Neural cell (in vitro differentiated cells): ENCODE measurements around the gene SRCIN1. TPM values are rescaled to one million over a fixed set of nuclear protein-coding genes. Genes with fewer than 3 reads are reported as not detected.

Source experiments
- H2AFZ ChIP-seq: fragments of 200-600, 300-800 bp; sonication (generic), shearing (Covaris generic); 2 replicates; pipeline ENCODE4 v1.6.0; 2014; ENCODE audit warnings: low read depth, mild to moderate bottlenecking, antibody characterized with exemption, low read length, moderate library complexity
- H3F3A ChIP-seq: fragments of 200-600 bp; shearing (Covaris generic); 2 replicates; pipeline ENCODE4 v1.6.1; 2016; ENCODE audit warnings: mild to moderate bottlenecking, moderate library complexity, mixed read lengths, antibody characterized with exemption, low read length; ENCODE audit not compliant: insufficient read depth, poor library complexity, severe bottlenecking
- H3K27ac ChIP-seq: fragments of 200-600, 300-800 bp; sonication (generic), shearing (Covaris generic); 2 replicates; pipeline ENCODE4 v1.5.1; 2014; ENCODE audit warnings: mild to moderate bottlenecking, low read length, moderate library complexity
- H3K27me3 ChIP-seq: fragments of 300-800, 200-600 bp; sonication (generic), shearing (Covaris generic); 2 replicates; pipeline ENCODE4 v1.6.0; 2014; ENCODE audit warnings: mild to moderate bottlenecking, low read depth, low read length, moderate library complexity; ENCODE audit not compliant: insufficient read depth
- H3K36me3 ChIP-seq: fragments of 300-800, 200-600 bp; sonication (generic), shearing (Covaris generic); 2 replicates; pipeline ENCODE4 v1.5.1; 2014; ENCODE audit warnings: mild to moderate bottlenecking, antibody characterized with exemption, low read length, moderate library complexity; ENCODE audit not compliant: insufficient read depth
- H3K4me2 ChIP-seq: fragments of 300-800, 200-600 bp; sonication (generic), shearing (Covaris generic); 2 replicates; pipeline ENCODE4 v1.6.0; 2014; ENCODE audit warnings: mild to moderate bottlenecking, low read length
- H3K4me3 ChIP-seq: fragments of 300-800, 200-600 bp; sonication (generic), shearing (Covaris generic); 2 replicates; pipeline ENCODE4 v1.5.1; 2014; ENCODE audit warnings: mild to moderate bottlenecking, low read length, moderate library complexity
- H3K79me2 ChIP-seq: fragments of 200-600 bp; shearing (Covaris generic); replicated peaks from 2 replicates; pipeline ENCODE4 v1.6.0; 2014; ENCODE audit warnings: mild to moderate bottlenecking, low read length, moderate library complexity; ENCODE audit not compliant: insufficient read depth
- H3K9ac ChIP-seq: fragments of 300-800, 200-600 bp; sonication (generic), shearing (Covaris generic); 2 replicates; pipeline ENCODE4 v1.6.1; 2016; ENCODE audit warnings: mild to moderate bottlenecking, low read length, mixed read lengths
- H3K9me2 ChIP-seq: fragments of 200-600 bp; shearing (Covaris generic); 2 replicates; pipeline ENCODE4 v1.6.1; 2016; ENCODE audit warnings: mild to moderate bottlenecking, low read length, mixed read lengths; ENCODE audit not compliant: insufficient read depth
- H3K9me3 ChIP-seq: fragments of 200-600, 300-800 bp; sonication (generic), shearing (Covaris generic); 2 replicates; pipeline ENCODE4 v1.6.1; 2016; ENCODE audit warnings: mild to moderate bottlenecking, mixed run types, low read length, moderate library complexity, mixed read lengths
- H4K20me1 ChIP-seq: fragments of 200-600 bp; shearing (Covaris generic); 2 replicates; pipeline ENCODE4 v1.6.1; 2016; ENCODE audit warnings: mild to moderate bottlenecking, mixed run types; ENCODE audit not compliant: insufficient read depth
- CTCF ChIP-seq: fragments of 450-650 bp; IDR thresholded peaks from 2 replicates; pipeline ENCODE4 v1.5.1; 2014; ENCODE audit warnings: antibody characterized with exemption, mild to moderate bottlenecking, moderate library complexity; ENCODE audit not compliant: poor library complexity, severe bottlenecking
- EP300 ChIP-seq: fragments of 450-650 bp; conservative IDR thresholded peaks from 2 replicates; pipeline ENCODE4 v1.6.1; 2014; ENCODE audit warnings: antibody characterized with exemption, mild to moderate bottlenecking, moderate library complexity; ENCODE audit not compliant: poor library complexity, severe bottlenecking
- EZH2 ChIP-seq: fragments of 200-600, 300-800 bp; shearing (Covaris generic), sonication (generic); IDR thresholded peaks from 2 replicates; pipeline ENCODE4 v1.6.1; 2014; ENCODE audit warnings: antibody characterized with exemption, low read length, borderline replicate concordance, mild to moderate bottlenecking; ENCODE audit not compliant: insufficient read depth, poor library complexity, severe bottlenecking
- MXI1 ChIP-seq: fragments of 450-650 bp; conservative IDR thresholded peaks from 2 replicates; pipeline ENCODE4 v1.6.1; 2014; ENCODE audit warnings: antibody characterized with exemption, mild to moderate bottlenecking; ENCODE audit not compliant: poor library complexity, severe bottlenecking
- POLR2AphosphoS5 ChIP-seq: IDR thresholded peaks from 2 replicates; pipeline ENCODE4 v1.6.1; 2012
- RAD21 ChIP-seq: fragments of 450-650 bp; conservative IDR thresholded peaks from 2 replicates; pipeline ENCODE4 v1.6.1; 2014; ENCODE audit warnings: antibody characterized with exemption, mild to moderate bottlenecking, moderate library complexity
- REST ChIP-seq: IDR thresholded peaks from 2 replicates; pipeline ENCODE4 v1.6.1; 2012; ENCODE audit warnings: borderline replicate concordance
- SMC3 ChIP-seq: fragments of 450-650 bp; conservative IDR thresholded peaks from 2 replicates; pipeline ENCODE4 v1.6.1; 2014; ENCODE audit warnings: antibody characterized with exemption, mild to moderate bottlenecking, moderate library complexity; ENCODE audit not compliant: poor library complexity
- TAF1 ChIP-seq: IDR thresholded peaks from 2 replicates; pipeline ENCODE4 v1.6.1; 2012; ENCODE audit warnings: low read depth
- polyA plus RNA-seq: library from polyadenylated mRNA; depleted of rRNA; stranded (reverse); fragments of >200 nt; gene quantifications from 2 replicates; pipeline ENCODE4 v1.2.3, GENCODE V29; 2014

SRCIN1 gene
- polyA plus RNA-seq, 1 donor from 2014 or later = 18.0 TPM

- TF ChIP-seq SMC3 (no peak), MXI1 (peak; percentile 3)
- Histone ChIP-seq H3K79me2 (no peaks in the 10 kb centered on the region), H3K27ac (no peak overlapping the region), H3K4me3 (peak overlapping the region; percentile 60), H3K9me3 (no peaks in the 10 kb centered on the region), H3F3A (no peaks in the 10 kb centered on the region), H3K9ac (peak overlapping the region; percentile 53), H3K27me3 (peaks cover 44% of the 10 kb centered on the region), H3K4me2 (no peak overlapping the region), H3K9me2 (no peaks in the 10 kb centered on the region), H2AFZ (no peak overlapping the region), H3K36me3 (no peaks in the 10 kb centered on the region), H4K20me1 (no peaks in the 10 kb centered on the region)
Measured at GRCh38 chr17:38509772-38510420, 95.9 kb downstream of the SRCIN1 start.

- H3K27me3 ChIP-seq = peaks cover 44% of the 10 kb centered on the region
- no peaks in the 10 kb centered on the region for H3F3A ChIP-seq
- H3K4me2 ChIP-seq = no peak overlapping the region
- no peaks in the 10 kb centered on the region for H3K9me3 ChIP-seq
- H3K9ac ChIP-seq = peak overlapping the region; percentile 53
- TF ChIP-seq EZH2 (no peak), RAD21 (peak; percentile 59), TAF1 (peak; percentile 35), MXI1 (no peak), SMC3 (peak; percentile 30), EP300 (no peak), CTCF (peak; percentile 83)
- H4K20me1 ChIP-seq = no peaks in the 10 kb centered on the region
- H3K4me3 ChIP-seq = peak overlapping the region; percentile 60
- no peaks in the 10 kb centered on the region for H3K79me2 ChIP-seq
- no peak overlapping the region for H2AFZ ChIP-seq
- no peaks in the 10 kb centered on the region for H3K36me3 ChIP-seq
- H3K9me2 ChIP-seq = no peaks in the 10 kb centered on the region
- H3K27ac ChIP-seq = no peak overlapping the region
Measured at GRCh38 chr17:38508954-38509771, 96.6 kb downstream of the SRCIN1 start.

- no peak overlapping the region for H3K4me2 ChIP-seq
- H3K4me3 ChIP-seq = no peak overlapping the region
- peaks cover 44% of the 10 kb centered on the region for H3K27me3 ChIP-seq
- no peak overlapping the region for H2AFZ ChIP-seq
- H3K9me2 ChIP-seq = no peaks in the 10 kb centered on the region
- no peaks in the 10 kb centered on the region for H3K9me3 ChIP-seq
- no peaks in the 10 kb centered on the region for H3F3A ChIP-seq
- H3K9ac ChIP-seq = no peak overlapping the region
- no peaks in the 10 kb centered on the region for H4K20me1 ChIP-seq
- TF ChIP-seq CTCF = no peak
- no peak for TF ChIP-seq RAD21
- TF ChIP-seq EZH2 = no peak
- no peak for TF ChIP-seq POLR2AphosphoS5
- TF ChIP-seq MXI1 = no peak
- no peak for TF ChIP-seq REST
- no peak for TF ChIP-seq TAF1
- TF ChIP-seq EP300 = no peak
- no peak for TF ChIP-seq SMC3
- H3K79me2 ChIP-seq = no peaks in the 10 kb centered on the region
- H3K27ac ChIP-seq = no peak overlapping the region
- H3K36me3 ChIP-seq = no peaks in the 10 kb centered on the region
Measured at GRCh38 chr17:38508570-38508950, 97.2 kb downstream of the SRCIN1 start.
